NT2/D1 (cell line): ENCODE data around the gene CFTR.

ENCODE experiments used
- DNase-seq: peaks from one replicate; pipeline ENCODE4 v3.0.0-alpha.2; 2011; ENCODE audit warnings: low read depth, low spot score
- H3K27me3 ChIP-seq: 2 replicates; pipeline ENCODE4 v1.6.0; 2011; ENCODE audit warnings: mild to moderate bottlenecking; ENCODE audit not compliant: insufficient read length, insufficient read depth
- H3K36me3 ChIP-seq: 2 replicates; pipeline ENCODE4 v1.6.1; 2011; ENCODE audit warnings: mild to moderate bottlenecking, low read length, mixed read lengths; ENCODE audit not compliant: insufficient read depth, insufficient read length
- H3K4me1 ChIP-seq: 2 replicates; pipeline ENCODE4 v1.5.1; 2011; ENCODE audit not compliant: insufficient read depth, insufficient read length
- H3K4me3 ChIP-seq: 2 replicates; pipeline ENCODE4 v1.5.1; 2011; ENCODE audit warnings: low read depth; ENCODE audit not compliant: insufficient read length
- H3K9ac ChIP-seq: 2 replicates; pipeline ENCODE4 v1.6.0; 2011; ENCODE audit warnings: low read depth; ENCODE audit not compliant: insufficient read length
- H3K9me3 ChIP-seq: 2 replicates; pipeline ENCODE4 v1.5.1; 2011; ENCODE audit warnings: mild to moderate bottlenecking, low read length; ENCODE audit not compliant: insufficient read depth
- SUZ12 ChIP-seq: IDR thresholded peaks from 2 replicates; pipeline ENCODE4 v1.6.1; 2011; ENCODE audit not compliant: insufficient read length, insufficient read depth; ENCODE audit errors: extremely low read depth
- YY1 ChIP-seq: IDR thresholded peaks from 2 replicates; pipeline ENCODE4 v1.6.1; 2011; ENCODE audit not compliant: insufficient read length, insufficient read depth
- ZNF274 ChIP-seq: IDR thresholded peaks from 2 replicates; pipeline ENCODE4 v1.6.1; 2011; ENCODE audit warnings: mild to moderate bottlenecking, low read depth, low read length

CFTR gene

GRCh38 chr7:117480978-117481377, 1.2 kb downstream of the CFTR start:
- H3K4me1 ChIP-seq = no peaks in the 10 kb centered on the region
- H3K4me3 ChIP-seq = no peak overlapping the region
- TF ChIP-seq YY1 (no peak), SUZ12 (no peak), ZNF274 (no peak)
- H3K27me3 ChIP-seq = peaks cover 39% of the 10 kb centered on the region
- H3K36me3 ChIP-seq = no peaks in the 10 kb centered on the region
- H3K9ac ChIP-seq = no peak overlapping the region
- H3K9me3 ChIP-seq = no peaks in the 10 kb centered on the region
- no peak for DNase-seq

DNA sequence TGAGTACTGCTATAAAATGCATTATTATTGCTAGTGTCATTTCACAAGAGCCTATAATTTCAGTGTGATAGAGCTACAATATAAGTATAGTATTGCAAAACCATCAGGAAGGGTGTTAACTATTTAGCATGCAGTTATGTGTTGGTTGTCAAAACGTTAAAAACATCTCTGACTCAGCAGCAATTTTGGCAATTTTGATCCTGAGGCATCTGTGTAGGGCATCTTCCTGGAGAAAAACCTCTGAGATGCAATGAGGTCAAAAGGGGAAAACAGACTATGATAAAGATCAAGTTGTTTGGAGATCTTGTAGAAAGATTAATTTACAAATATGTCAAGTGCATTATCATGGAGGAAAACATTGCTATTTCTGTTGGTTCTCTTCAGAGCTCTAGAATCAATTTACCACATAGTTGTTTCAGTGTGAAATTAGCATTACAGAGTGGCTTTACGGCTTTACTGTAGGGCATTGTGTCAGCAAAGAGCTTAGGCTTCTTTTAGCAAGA, 5.3 kb downstream of the CFTR start:
- H3K27me3 ChIP-seq = peaks cover 9% of the 10 kb centered on the region

GRCh38 chr7:117489016-117489415, 9.2 kb downstream of the CFTR start:
- Histone ChIP-seq H3K9ac (no peak overlapping the region), H3K27me3 (no peaks in the 10 kb centered on the region), H3K4me3 (no peak overlapping the region), H3K9me3 (no peaks in the 10 kb centered on the region), H3K4me1 (no peaks in the 10 kb centered on the region), H3K36me3 (no peaks in the 10 kb centered on the region)
- no peak for DNase-seq
- TF ChIP-seq YY1 = no peak
- no peak for TF ChIP-seq SUZ12
- TF ChIP-seq ZNF274 = no peak

More for the DNA sequence above, 5.3 kb downstream of the CFTR start:
- H3K4me3 ChIP-seq = no peak overlapping the region
- H3K9me3 ChIP-seq = no peaks in the 10 kb centered on the region
- H3K9ac ChIP-seq = no peak overlapping the region
- no peaks in the 10 kb centered on the region for H3K4me1 ChIP-seq
- no peaks in the 10 kb centered on the region for H3K36me3 ChIP-seq
- no peak for DNase-seq
- TF ChIP-seq ZNF274 (no peak), YY1 (no peak), SUZ12 (no peak)

DNA sequence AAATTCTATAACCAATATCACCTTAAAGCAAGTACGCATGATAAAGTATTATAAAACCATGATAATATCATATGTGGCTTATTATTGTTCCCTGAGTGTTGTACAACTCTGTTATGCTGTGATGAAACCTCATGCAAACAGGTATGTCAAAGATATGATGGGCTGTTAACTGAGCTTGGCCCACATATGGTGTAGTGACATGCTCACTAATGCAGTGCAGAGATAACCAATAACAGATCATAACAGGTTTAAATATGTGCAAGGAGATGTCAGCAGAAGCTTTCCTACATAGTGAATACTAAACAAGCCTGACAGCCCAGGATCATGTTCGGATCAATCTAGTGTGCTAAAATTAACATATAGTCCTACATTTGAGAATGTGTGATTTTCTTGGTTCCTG, 9.6 kb downstream of the CFTR start:
- Histone ChIP-seq H3K4me1 (no peaks in the 10 kb centered on the region), H3K27me3 (no peaks in the 10 kb centered on the region), H3K36me3 (no peaks in the 10 kb centered on the region), H3K4me3 (no peak overlapping the region), H3K9ac (no peak overlapping the region), H3K9me3 (no peaks in the 10 kb centered on the region)
- TF ChIP-seq YY1 (no peak), ZNF274 (no peak), SUZ12 (no peak)
- DNase-seq = no peak

- no peak for TF ChIP-seq YY1
- no peak for TF ChIP-seq SUZ12
- no peak for TF ChIP-seq ZNF274
- H3K4me1 ChIP-seq = no peaks in the 10 kb centered on the region
- no peak for DNase-seq
- no peak overlapping the region for H3K4me3 ChIP-seq
- H3K36me3 ChIP-seq = no peaks in the 10 kb centered on the region
- no peaks in the 10 kb centered on the region for H3K27me3 ChIP-seq
- H3K9me3 ChIP-seq = no peaks in the 10 kb centered on the region
- no peak overlapping the region for H3K9ac ChIP-seq
These were observed 10.1 kb downstream of the CFTR start for GRCh38 chr7:117489911-117490310.

- no peak overlapping the region for H3K4me3 ChIP-seq
- H3K27me3 ChIP-seq = no peaks in the 10 kb centered on the region
- H3K4me1 ChIP-seq = no peaks in the 10 kb centered on the region
- TF ChIP-seq SUZ12 (no peak), YY1 (no peak), ZNF274 (no peak)
- DNase-seq = no peak
- H3K9ac ChIP-seq = no peak overlapping the region
- no peaks in the 10 kb centered on the region for H3K9me3 ChIP-seq
- H3K36me3 ChIP-seq = no peaks in the 10 kb centered on the region
These were observed 12.8 kb downstream of the CFTR start for GRCh38 chr7:117492649-117493048.

DNA sequence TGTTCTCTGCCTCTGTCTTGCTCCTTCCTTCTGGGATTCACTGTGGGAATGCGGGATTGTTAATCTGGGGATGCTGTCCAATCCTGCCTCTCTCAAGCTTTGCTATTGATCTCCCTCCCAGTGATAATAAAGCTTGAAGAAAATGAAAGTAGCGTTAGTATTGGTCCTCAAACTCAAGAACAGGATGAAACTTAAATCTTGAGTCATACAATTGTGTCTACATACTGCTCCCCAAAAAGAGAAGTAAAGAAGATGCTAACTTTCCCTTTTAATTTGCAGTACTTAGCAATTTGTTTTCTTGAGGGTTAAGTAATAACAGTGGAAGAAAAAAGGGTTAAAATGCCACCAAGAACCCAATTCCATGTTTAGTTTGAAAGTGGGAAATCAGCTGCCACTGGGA, 13.6 kb downstream of the CFTR start:
- DNase-seq = no peak
- Histone ChIP-seq H3K27me3 (no peaks in the 10 kb centered on the region), H3K36me3 (no peaks in the 10 kb centered on the region)

More for the DNA sequence above, 13.6 kb downstream of the CFTR start:
- no peak for TF ChIP-seq ZNF274
- TF ChIP-seq SUZ12 = no peak
- no peak for TF ChIP-seq YY1
- Histone ChIP-seq H3K4me1 (no peaks in the 10 kb centered on the region), H3K9me3 (no peaks in the 10 kb centered on the region), H3K9ac (no peak overlapping the region), H3K4me3 (no peak overlapping the region)
